GM23338 (cell line): ENCODE data around the gene PTRH1. TPM values are rescaled to one million over a fixed set of nuclear protein-coding genes. Genes with fewer than 3 reads are reported as not detected.

ENCODE experiments used
- ATAC-seq: fragments of 200-7000 bp; cut with Tn5 transposase; 3 replicates; pipeline ENCODE4 v1.9.1; 2020
- DNase-seq: peaks from one replicate; pipeline ENCODE4 v3.0.0-alpha.2; 2015; ENCODE audit warnings: low spot score
- H2AFZ ChIP-seq: fragments of 200-600 bp; sonication (generic); 2 replicates; pipeline ENCODE4 v1.8.0; 2016; ENCODE audit warnings: antibody characterized with exemption, mild to moderate bottlenecking, moderate library complexity
- H3F3A ChIP-seq: fragments of 200-600 bp; sonication (generic); replicated peaks from 2 replicates; pipeline ENCODE4 v1.8.0; 2017; ENCODE audit warnings: antibody characterized with exemption, mixed run types, low read depth
- H3K27ac ChIP-seq: fragments of 200-600 bp; sonication (generic); 2 replicates; pipeline ENCODE4 v1.6.1; 2016; ENCODE audit warnings: low read depth
- H3K27me3 ChIP-seq: fragments of 200-600 bp; sonication (generic); 2 replicates; pipeline ENCODE4 v1.8.0; 2016; ENCODE audit warnings: mild to moderate bottlenecking, mixed run types, moderate library complexity; ENCODE audit not compliant: insufficient read depth
- H3K36me3 ChIP-seq: fragments of 200-600 bp; sonication (generic); 2 replicates; pipeline ENCODE4 v1.8.0; 2016; ENCODE audit warnings: mild to moderate bottlenecking; ENCODE audit not compliant: insufficient read depth
- H3K4me1 ChIP-seq: fragments of 200-600 bp; sonication (generic); 2 replicates; pipeline ENCODE4 v1.8.0; 2016; ENCODE audit warnings: mild to moderate bottlenecking, moderate library complexity; ENCODE audit not compliant: insufficient read depth
- H3K4me2 ChIP-seq: fragments of 200-600 bp; sonication (generic); 2 replicates; pipeline ENCODE4 v1.7.1; 2017; ENCODE audit warnings: mixed run types
- H3K4me3 ChIP-seq: fragments of 200-600 bp; sonication (generic); 2 replicates; pipeline ENCODE4 v1.6.1; 2016; ENCODE audit warnings: mixed run types
- H3K79me2 ChIP-seq: fragments of 200-600 bp; sonication (generic); replicated peaks from 2 replicates; pipeline ENCODE4 v1.8.0; 2017; ENCODE audit warnings: mild to moderate bottlenecking; ENCODE audit not compliant: insufficient read depth
- H3K9me2 ChIP-seq: fragments of 200-600 bp; sonication (generic); 2 replicates; pipeline ENCODE4 v1.8.0; 2017; ENCODE audit not compliant: insufficient read depth
- H4K20me1 ChIP-seq: fragments of 200-600 bp; sonication (generic); replicated peaks from 2 replicates; pipeline ENCODE4 v1.8.0; 2017; ENCODE audit warnings: mild to moderate bottlenecking; ENCODE audit not compliant: insufficient read depth
- H3K27ac Mint-ChIP-seq: 2 replicates; pipeline ENCODE4 v1.8.0; 2020; ENCODE audit warnings: inconsistent platforms, mild to moderate bottlenecking, moderate library complexity, mixed read lengths
- H3K27me3 Mint-ChIP-seq: 3 replicates; pipeline ENCODE4 v1.8.0; 2022; ENCODE audit warnings: low read depth, mild to moderate bottlenecking, moderate library complexity, mixed read lengths, inconsistent platforms; ENCODE audit not compliant: insufficient read depth, poor library complexity
- H3K36me3 Mint-ChIP-seq: 3 replicates; pipeline ENCODE4 v1.8.0; 2021; ENCODE audit warnings: low read depth, mild to moderate bottlenecking, inconsistent platforms, moderate library complexity, mixed read lengths
- H3K4me1 Mint-ChIP-seq: 3 replicates; pipeline ENCODE4 v1.8.0; 2020; ENCODE audit warnings: mild to moderate bottlenecking, inconsistent platforms, mixed read lengths
- H3K4me3 Mint-ChIP-seq: 3 replicates; pipeline ENCODE4 v1.8.0; 2021; ENCODE audit warnings: moderate library complexity, mild to moderate bottlenecking, inconsistent platforms, mixed read lengths
- H3K9me3 Mint-ChIP-seq: 3 replicates; pipeline ENCODE4 v1.8.0; 2020; ENCODE audit warnings: moderate library complexity, mild to moderate bottlenecking, inconsistent platforms, mixed read lengths
- CREB1 ChIP-seq: fragments of 250-450 bp; sonication (Bioruptor Pico); IDR thresholded peaks from 2 replicates; pipeline ENCODE4 v1.5.0; 2020; ENCODE audit warnings: low read depth, mild to moderate bottlenecking, moderate library complexity
- CTCF ChIP-seq, 2 experiments: fragments of 200-600 bp in 1 of 2; sonication (generic) in 1 of 2; conservative IDR thresholded peaks; 2 replicates each; pipeline versions ENCODE4 v1.5.1 to v1.6.1; 2016 to 2017; ENCODE audit warnings: antibody characterized with exemption in 2 of 2, low read depth in 2 of 2, mild to moderate bottlenecking in 2 of 2, moderate library complexity in 1 of 2
- EZH2 ChIP-seq: fragments of 200-600 bp; sonication (generic); IDR thresholded peaks from one replicate; pipeline ENCODE4 v1.8.0; 2017; ENCODE audit warnings: antibody characterized with exemption, mild to moderate bottlenecking, low read depth; ENCODE audit not compliant: unreplicated experiment
- EZH2phosphoT487 ChIP-seq: fragments of 200-600 bp; sonication (generic); IDR thresholded peaks from one replicate; pipeline ENCODE4 v1.8.1; 2018; ENCODE audit warnings: antibody characterized with exemption; ENCODE audit not compliant: unreplicated experiment
- JUNB ChIP-seq: IDR thresholded peaks from one replicate; pipeline ENCODE4 v1.6.1; 2016; ENCODE audit warnings: antibody characterized with exemption; ENCODE audit not compliant: unreplicated experiment
- NANOG ChIP-seq: IDR thresholded peaks from 2 replicates; pipeline ENCODE4 v1.6.1; 2016; ENCODE audit warnings: antibody characterized with exemption, borderline replicate concordance
- POLR2AphosphoS5 ChIP-seq: IDR thresholded peaks from 2 replicates; pipeline ENCODE4 v1.6.1; 2016; ENCODE audit warnings: antibody characterized with exemption, low read depth
- STAT1 ChIP-seq: IDR thresholded peaks from one replicate; pipeline ENCODE4 v1.6.1; 2016; ENCODE audit warnings: antibody characterized with exemption; ENCODE audit not compliant: unreplicated experiment
- ZNF114 ChIP-seq: fragments of 250-450 bp; sonication (Bioruptor Pico); IDR thresholded peaks from 2 replicates; pipeline ENCODE4 v1.5.0; 2020; ENCODE audit warnings: mild to moderate bottlenecking, moderate library complexity
- ZNF331 ChIP-seq: fragments of 250-450 bp; sonication (Bioruptor Pico); IDR thresholded peaks from 2 replicates; pipeline ENCODE4 v1.5.0; 2020; ENCODE audit warnings: low read depth, mild to moderate bottlenecking, moderate library complexity
- ZNF462 ChIP-seq: fragments of 250-450 bp; sonication (Bioruptor Pico); IDR thresholded peaks from 2 replicates; pipeline ENCODE4 v1.5.0; 2020; ENCODE audit warnings: mild to moderate bottlenecking, moderate library complexity
- polyA plus RNA-seq: library from polyadenylated mRNA; unstranded; fragments of >200 nt; fragmentation: Nextera tagmentation; extraction: Ambion mirVana; gene quantifications from 2 replicates; pipeline ENCODE4 v1.2.1, GENCODE V29; 2016
- total RNA-seq: library from RNA; depleted of rRNA; stranded (reverse); fragments of >200 nt; shearing (Covaris generic); gene quantifications from 2 replicates; pipeline ENCODE4 v1.2.3, GENCODE V29; 2014
- TF ChIP-seq, protein P1 (sequence below): IDR thresholded peaks from 2 replicates; pipeline ENCODE4 v1.6.1; 2016; ENCODE audit warnings: antibody characterized with exemption
- TF ChIP-seq, protein P2 (sequence below): IDR thresholded peaks from one replicate; pipeline ENCODE4 v1.6.1; 2018; ENCODE audit warnings: antibody characterized with exemption; ENCODE audit not compliant: unreplicated experiment

Gene PTRH1
- total and polyA plus RNA-seq, 2 experiments from 2014 or later, result 15.1 to 18.6 TPM

DNA sequence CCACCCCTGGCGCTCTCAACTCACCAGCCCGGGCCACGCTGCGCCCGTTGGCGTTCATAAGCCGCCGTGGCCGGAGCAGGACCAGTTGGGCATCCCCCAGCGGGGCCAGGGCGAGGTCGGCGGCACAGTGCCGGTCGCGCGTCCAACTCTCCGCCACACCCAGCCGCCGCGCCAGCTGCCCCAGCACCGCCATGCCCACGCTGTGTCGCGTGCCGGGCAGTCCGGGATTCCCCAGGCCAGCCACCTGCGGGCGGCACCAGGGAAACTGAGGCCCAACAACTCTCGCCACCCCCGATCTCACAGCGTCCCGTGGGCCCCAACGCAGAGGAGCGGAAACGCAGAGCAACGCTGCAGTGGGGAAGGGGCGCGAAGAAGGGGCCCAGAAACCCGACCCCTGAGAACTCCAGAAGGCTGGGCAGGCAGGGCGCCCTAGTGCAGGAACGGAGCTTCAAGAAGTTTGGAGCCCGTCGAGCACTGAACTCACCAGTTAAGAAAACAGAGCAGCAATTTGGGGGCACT lies 453 bp downstream of the PTRH1 start:
- peak overlapping the region; percentile 98 for H3K4me3 Mint-ChIP-seq
- no peaks in the 10 kb centered on the region for H3K9me3 Mint-ChIP-seq
- Histone ChIP-seq H3K27ac (no peak overlapping the region), H3K4me2 (peak overlapping the region; percentile 95), H3F3A (0 out of 2 replicates have a peak, but pooled peaks cover 7% of the 10 kb centered on the region), H3K4me1 (peaks cover 10% of the 10 kb centered on the region), H3K27me3 (no peaks in the 10 kb centered on the region), H4K20me1 (no peaks in the 10 kb centered on the region), H3K36me3 (no peaks in the 10 kb centered on the region), H3K9me2 (no peaks in the 10 kb centered on the region), H3K79me2 (no peaks in the 10 kb centered on the region), H3K4me3 (peak overlapping the region; percentile 66), H2AFZ (peak overlapping the region; percentile 94)
- no peaks in the 10 kb centered on the region for H3K36me3 Mint-ChIP-seq
- peaks cover 18% of the 10 kb centered on the region for H3K27me3 Mint-ChIP-seq
- TF ChIP-seq ZNF114 (no peak), EZH2 (no peak), EZH2phosphoT487 (no peak), CTCF (conservative IDR thresholded peaks at IDR 0.05; ENCODE audit: low read depth in 2 of 2) (no peak), CREB1 (CRISPR knock-in tag) (no peak), ZNF331 (CRISPR knock-in tag) (no peak), POLR2AphosphoS5 (no peak), STAT1 (no peak), JUNB (no peak), NANOG (no peak), ZNF462 (CRISPR knock-in tag) (no peak)
- TF ChIP-seq, protein P1, sequence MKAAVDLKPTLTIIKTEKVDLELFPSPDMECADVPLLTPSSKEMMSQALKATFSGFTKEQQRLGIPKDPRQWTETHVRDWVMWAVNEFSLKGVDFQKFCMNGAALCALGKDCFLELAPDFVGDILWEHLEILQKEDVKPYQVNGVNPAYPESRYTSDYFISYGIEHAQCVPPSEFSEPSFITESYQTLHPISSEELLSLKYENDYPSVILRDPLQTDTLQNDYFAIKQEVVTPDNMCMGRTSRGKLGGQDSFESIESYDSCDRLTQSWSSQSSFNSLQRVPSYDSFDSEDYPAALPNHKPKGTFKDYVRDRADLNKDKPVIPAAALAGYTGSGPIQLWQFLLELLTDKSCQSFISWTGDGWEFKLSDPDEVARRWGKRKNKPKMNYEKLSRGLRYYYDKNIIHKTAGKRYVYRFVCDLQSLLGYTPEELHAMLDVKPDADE, result no peak
- TF ChIP-seq, protein P2, sequence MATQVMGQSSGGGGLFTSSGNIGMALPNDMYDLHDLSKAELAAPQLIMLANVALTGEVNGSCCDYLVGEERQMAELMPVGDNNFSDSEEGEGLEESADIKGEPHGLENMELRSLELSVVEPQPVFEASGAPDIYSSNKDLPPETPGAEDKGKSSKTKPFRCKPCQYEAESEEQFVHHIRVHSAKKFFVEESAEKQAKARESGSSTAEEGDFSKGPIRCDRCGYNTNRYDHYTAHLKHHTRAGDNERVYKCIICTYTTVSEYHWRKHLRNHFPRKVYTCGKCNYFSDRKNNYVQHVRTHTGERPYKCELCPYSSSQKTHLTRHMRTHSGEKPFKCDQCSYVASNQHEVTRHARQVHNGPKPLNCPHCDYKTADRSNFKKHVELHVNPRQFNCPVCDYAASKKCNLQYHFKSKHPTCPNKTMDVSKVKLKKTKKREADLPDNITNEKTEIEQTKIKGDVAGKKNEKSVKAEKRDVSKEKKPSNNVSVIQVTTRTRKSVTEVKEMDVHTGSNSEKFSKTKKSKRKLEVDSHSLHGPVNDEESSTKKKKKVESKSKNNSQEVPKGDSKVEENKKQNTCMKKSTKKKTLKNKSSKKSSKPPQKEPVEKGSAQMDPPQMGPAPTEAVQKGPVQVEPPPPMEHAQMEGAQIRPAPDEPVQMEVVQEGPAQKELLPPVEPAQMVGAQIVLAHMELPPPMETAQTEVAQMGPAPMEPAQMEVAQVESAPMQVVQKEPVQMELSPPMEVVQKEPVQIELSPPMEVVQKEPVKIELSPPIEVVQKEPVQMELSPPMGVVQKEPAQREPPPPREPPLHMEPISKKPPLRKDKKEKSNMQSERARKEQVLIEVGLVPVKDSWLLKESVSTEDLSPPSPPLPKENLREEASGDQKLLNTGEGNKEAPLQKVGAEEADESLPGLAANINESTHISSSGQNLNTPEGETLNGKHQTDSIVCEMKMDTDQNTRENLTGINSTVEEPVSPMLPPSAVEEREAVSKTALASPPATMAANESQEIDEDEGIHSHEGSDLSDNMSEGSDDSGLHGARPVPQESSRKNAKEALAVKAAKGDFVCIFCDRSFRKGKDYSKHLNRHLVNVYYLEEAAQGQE, result no peak
- H3K4me1 Mint-ChIP-seq, result peaks cover 27% of the 10 kb centered on the region
- ATAC-seq (peak; percentile 13), DNase-seq (peak; percentile 48)
- no peak overlapping the region for H3K27ac Mint-ChIP-seq
